Embryonic facial prominence (tissue), 1 donor: ENCODE data around the gene GUCD1.
"Not testable (repeated sequence)": the region's sequence is repeated elsewhere in the genome, so short reads cannot be mapped to it uniquely, and the experiment has no call there.

Source experiments
- DNase-seq: peaks from one replicate; pipeline ENCODE4 v3.0.0-alpha.2; 2016; ENCODE audit errors: extremely low spot score

GUCD1 gene

DNA sequence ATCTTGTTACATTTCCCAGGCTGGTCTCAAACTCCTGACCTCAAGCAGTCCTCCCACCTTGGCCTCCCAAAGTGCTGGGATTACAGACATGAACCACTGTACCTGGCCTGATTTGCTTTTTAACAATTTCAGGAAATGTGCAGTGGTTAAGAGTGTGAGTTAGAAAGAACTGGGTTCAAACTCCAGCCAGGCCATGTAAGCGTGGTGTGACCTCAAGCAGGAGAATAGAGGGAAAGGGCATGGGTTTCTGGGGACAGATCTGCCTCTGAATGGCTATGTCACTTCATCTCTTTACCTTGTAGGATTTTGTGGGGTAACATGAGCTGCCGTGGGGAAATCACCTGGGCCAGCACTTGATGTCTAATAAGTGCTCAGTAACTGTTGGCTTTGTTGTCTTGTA, 10.1 kb upstream of the GUCD1 start:
- DNase-seq, result no peak

DNA sequence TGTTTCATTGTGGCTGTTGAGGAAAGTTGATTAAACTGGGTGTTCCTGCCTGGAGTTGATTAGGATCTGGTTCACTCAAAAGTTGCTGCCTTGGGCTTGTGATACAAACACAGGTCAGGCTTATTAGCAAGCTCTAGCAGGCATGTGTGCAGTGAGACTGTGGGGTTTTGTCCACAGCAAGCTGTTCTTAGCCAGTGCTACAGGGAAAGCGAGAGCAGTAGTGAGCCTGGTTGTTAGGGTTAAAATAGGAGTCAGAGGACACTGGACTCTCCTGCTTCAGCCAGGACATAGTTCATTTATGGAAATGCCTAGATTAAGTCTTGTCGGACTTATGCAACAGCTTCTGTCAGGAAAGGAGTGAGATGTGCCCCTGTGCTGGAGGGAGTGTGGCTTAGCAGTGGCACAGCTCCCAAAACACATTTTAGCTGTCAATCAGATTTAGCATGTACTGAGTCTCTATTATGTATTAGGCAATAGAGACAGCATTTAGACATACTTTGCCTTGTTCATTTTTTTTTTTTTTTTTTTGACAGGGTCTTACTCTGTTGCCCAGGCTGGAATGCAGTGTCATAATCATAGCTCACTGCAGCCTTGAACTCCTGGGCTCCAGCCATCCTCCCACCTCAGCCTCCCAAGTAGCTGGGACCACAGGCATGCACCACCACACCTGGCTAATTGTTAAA, 9.6 kb upstream of the GUCD1 start:
- DNase-seq, result no peak

DNA sequence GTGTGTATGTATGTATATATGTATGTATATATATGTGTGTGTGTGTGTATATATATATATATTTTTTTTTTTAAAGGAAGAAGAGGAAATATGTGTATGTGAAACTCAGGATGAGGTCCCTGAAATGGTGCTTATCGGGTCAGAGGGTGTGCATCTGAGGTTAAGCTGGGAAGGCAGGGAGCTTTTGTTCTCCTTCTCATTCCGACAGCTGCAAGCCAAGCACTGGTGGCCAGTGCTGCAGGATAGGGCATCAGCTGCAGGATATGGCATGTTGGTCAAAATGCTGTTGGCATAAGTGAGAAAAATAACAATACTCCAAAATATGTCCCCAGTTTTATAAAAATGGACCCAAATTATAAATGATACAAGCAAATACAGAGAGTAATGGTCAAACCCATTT, 8.3 kb upstream of the GUCD1 start:
- no peak for DNase-seq

GRCh38 chr22:24559471-24559870, 4.5 kb upstream of the GUCD1 start:
- no peak for DNase-seq

DNA sequence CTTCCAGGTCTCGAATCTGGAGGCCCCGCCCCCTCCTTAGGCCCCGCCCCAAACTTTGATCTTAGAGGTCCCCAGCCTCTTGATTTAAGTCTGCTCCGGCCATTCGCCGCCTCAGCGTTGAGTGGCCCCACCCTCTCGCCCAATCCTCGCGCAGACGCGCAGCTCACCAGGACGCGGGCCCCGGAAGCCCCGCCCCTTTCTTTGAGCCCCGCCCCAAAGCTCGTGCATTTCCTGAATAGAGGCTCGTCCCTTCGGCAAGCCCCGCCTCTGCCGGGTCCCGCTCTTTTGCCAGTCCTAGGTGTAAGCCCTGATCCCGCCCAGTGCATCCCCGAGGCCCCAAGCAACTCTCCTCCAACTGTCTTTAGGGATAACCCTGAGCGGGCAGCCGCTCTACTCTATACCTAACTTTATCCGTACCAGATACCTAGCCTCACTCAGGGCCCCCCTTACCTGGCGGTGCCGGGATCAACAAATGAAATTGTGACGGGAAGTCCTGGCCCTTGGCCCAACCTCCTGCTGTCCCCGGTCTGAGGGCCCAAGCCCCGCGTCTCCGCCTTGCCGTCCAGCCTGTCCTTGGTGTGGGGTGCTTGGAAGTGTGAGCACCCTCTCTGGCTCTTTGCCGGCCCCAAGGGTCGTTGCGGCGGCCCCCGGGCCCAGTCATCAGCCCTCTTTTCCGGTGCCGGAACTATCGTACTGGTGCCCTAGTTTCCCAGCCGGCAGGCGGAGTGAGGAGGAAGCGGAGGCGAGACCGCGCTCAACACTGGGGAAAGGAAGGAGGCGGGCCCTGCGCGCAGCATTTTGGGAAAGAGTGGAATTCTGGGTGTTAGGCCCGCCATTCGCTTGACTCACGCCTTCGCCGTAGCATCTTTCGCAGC, 464 bp upstream of the GUCD1 start, which contains the start of gene SNRPD3:
TSS of gene SNRPD3 (plus strand) at position 835 of the 875 bp plus-strand sequence. CDS start 1,676 bp downstream, outside the sequence.
- peak; percentile 94 for DNase-seq

GRCh38 chr22:24553597-24554312, 1.2 kb downstream of the GUCD1 start:
- no peak for DNase-seq

DNA sequence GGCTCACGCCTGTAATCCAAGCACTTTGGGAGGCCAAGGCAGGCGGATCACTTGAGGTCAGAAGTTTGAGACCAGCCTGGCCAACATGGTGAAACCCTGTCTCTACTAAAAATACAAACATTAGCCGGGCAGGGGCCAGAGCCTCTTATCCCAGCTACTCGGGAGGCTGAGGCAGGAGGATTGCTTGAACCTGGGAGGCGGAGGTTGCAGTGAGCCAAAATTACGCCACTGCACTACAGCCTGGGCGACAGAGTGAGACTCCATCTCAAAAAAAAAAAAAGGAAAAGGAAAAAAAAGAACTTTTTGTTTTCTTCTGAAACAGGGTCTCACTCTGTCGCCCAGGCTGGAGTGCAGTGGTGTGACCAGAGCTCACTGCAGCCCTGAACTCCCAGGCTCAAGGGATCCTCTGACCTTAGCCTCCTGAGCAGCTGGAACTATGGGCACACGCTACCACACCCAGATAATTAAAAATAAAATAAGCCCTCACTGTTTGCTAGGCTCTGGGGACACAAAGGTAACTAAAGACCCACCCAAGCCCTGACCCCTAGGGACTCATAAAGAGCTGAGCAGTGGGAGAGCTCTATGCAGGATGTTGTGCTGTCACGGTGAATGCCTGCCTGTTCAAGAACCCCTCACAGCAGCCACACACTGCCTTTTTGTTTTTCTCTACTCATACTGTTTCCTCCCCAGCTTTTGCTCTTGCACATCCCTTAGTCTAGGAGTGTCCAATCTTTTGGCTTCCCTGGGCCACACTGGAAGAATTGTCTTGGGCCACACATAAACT, 2.2 kb downstream of the GUCD1 start:
- not testable (repeated sequence) for DNase-seq

DNA sequence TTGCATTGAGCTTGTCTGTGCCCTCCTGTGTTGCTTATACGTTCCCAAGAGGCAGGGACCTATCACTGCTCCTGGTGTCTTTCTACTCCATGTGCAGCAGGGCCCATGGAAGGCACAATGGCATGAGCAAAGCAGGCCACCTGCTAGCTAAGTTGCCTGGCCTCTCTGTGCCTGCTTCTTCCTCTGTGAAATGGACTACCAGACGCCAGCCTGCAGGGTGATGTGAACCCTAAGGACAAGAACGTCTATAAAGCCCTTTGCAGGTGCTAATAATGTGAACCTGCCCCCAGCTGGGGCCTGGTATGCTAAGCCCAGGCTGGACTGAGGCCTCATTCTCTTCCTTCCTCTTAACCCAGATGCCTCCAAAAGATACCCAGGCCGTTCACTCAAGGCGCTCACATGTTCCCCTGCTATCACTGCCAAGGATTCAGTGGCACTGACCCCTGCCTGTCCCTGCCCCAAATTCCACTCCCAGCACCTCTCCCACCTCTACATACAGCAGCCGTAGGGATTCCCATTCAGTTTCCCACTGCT, 4.0 kb downstream of the GUCD1 start:
- DNase-seq, result no peak

GRCh38 chr22:24550028-24550901, 4.7 kb downstream of the GUCD1 start:
- no peak for DNase-seq

DNA sequence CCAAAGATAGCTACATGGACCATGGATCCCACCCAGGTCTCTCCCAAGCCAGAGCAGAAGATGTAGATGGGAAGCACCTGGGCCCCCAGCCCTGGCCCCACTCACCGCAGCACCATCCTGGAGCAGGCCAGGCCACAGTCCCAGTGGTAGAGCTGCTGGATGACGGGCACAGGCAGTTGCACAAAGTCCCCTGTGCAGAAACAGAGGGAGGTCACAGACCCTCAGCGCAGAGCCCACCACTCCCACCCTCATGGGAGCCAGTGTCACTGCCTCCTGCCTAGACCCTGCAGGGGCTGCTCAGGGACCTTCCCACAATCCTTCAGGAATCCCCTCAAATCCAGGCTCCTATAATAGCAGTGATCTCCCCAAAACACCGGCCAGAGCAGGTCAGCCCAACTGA, 6.1 kb downstream of the GUCD1 start:
- no peak for DNase-seq

- no peak for DNase-seq
Measured at GRCh38 chr22:24543679-24544243, 11.2 kb downstream of the GUCD1 start.

DNA sequence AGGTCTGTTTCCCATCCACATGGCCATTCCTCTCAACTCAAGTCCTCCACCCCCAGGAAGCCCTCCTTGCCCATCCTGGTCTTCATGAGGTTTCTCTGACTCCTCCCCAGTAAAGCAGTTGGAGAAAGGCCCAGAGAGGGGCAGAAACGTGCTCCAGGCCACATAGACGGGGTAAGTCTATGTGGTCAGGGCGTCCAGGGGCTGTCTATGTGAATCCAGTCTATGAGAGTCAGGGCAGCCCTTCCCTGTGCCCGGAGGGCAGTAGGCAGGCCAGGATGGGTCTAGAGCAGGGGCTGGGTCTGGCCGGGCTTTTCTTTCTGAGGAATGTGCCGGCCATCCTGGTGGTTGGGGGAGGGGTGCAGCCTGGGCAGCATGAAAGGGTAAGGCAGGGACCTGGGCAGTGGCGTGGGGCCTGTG, 11.7 kb downstream of the GUCD1 start:
- DNase-seq, result no peak

GRCh38 chr22:24542641-24543040, 12.3 kb downstream of the GUCD1 start:
- DNase-seq, result no peak

DNA sequence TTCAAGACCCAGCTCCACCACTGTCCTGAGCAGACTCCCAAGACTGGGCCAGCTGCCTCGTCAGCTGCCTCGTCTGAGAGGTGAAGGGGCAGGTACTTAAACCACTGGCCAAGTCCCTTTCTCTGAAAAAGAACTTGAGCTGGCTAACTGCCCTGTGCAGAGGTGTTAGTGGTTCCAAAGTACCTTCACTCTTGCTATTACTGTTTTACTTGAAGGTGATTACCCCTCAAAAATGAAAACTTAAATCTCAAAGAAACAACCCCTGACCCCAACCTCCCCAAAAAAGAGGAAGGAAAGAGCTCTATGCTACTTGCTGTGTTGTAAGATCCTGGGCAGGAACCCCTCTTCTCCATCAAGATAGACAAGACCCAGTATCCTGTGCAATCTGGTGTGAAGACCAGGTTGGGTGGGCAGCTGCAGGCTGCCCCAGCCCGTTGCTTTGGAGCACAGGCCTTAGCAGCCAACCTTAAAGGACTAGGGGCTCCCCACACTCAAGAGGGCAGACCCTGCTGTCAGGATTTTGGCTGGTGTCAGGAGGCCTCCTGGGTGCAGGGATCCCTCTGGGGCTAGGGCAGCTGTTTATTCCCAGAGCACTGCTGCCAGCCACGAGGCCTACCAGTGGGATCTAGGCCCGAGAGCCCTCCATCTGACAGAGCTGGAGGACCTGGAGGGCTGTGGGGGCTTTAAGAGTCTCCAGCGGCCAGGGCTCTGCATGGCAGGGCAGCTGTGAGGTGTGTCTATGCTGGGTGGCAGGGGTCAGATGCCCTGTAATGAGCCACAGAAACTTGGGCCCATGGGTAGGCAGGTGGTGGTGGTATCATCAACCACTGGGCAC, 13.0 kb downstream of the GUCD1 start:
- no peak for DNase-seq

GRCh38 chr22:24540470-24540869, 14.5 kb downstream of the GUCD1 start:
- no peak for DNase-seq

DNA sequence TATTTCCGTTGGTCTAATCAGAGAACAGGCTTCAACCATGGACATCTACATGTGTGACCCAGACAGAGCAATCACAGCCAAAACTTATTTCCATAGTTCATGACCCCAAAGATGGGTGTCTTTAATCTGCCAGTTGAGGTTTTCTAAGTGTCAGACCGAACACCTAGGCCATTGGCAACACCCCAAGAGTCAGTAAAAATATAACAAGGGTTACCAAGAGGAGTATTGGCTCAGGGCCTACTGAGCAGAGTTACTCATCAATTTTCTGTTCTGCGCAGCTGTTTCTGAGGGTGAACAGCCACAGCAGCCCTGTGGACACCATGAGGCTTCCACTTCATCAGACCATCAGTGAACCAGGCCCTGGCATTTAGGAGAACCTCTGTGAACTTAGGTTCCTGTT, 18.8 kb downstream of the GUCD1 start:
- DNase-seq, result no peak

DNA sequence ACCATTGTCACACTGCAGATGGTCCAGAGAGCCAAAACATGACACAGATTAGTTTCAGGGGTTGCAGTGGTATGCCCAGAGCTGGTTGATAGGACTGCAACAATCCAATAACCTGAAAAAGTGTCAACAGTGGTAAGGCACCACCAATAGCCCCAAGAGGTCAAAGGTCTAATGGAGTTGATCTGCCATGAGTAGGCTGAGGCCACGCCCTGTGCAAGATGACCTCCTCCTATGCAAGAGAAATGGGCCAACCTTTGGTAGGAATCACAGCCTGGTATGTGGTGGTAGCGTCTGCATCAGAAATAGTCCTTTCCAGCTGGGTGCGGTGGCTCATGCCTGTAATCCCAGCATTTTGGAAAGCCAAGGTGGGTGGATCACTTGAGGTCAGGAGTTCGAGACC, 19.6 kb downstream of the GUCD1 start:
- DNase-seq, result no peak

- DNase-seq, result no peak
Measured at GRCh38 chr22:24532075-24532474, 22.9 kb downstream of the GUCD1 start.

- not testable (repeated sequence) for DNase-seq
Measured at GRCh38 chr22:24530968-24531367, 24.0 kb downstream of the GUCD1 start.
